ENCODE measurements around the gene CDC42SE2. TPM values are rescaled to one million over a fixed set of nuclear protein-coding genes. Genes with fewer than 3 reads are reported as not detected.
A peak's percentile ranks its signal among the peaks of the same experiment; 100 is the strongest.

CDC42SE2 gene
- total RNA-seq, 1 donor from 2014 or later = 73.2 TPM

DNA sequence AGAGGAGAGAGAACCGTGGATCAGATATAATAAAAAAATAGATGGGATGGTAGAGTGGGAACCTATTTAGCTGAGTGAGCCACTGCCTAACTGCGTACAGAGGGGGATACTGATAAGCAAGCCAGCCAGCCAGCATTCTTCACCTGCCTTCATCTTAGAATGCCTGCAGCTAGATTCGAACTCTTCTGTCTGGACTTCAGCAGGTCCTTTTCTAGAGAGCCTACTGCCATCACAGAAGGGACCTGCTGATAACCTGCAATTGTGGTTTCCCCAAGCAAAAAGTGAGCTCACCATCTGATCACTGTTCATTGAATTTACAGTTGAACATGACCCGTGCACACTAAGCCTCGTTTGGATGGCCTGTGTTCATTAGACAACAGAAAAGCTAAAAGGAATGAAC, 109.4 kb downstream of the CDC42SE2 start:
- peaks cover 1% of the 10 kb centered on the region for H3K36me3 ChIP-seq (ENCODE audit: control insufficient read depth, insufficient read depth, low read length)
- DNase-seq (ENCODE audit: low read depth) (no peak), FAIRE-seq (no peak)
- H3K4me3 ChIP-seq (ENCODE audit: low read depth, low read length) = no peak overlapping the region
- TF ChIP-seq, protein P1, sequence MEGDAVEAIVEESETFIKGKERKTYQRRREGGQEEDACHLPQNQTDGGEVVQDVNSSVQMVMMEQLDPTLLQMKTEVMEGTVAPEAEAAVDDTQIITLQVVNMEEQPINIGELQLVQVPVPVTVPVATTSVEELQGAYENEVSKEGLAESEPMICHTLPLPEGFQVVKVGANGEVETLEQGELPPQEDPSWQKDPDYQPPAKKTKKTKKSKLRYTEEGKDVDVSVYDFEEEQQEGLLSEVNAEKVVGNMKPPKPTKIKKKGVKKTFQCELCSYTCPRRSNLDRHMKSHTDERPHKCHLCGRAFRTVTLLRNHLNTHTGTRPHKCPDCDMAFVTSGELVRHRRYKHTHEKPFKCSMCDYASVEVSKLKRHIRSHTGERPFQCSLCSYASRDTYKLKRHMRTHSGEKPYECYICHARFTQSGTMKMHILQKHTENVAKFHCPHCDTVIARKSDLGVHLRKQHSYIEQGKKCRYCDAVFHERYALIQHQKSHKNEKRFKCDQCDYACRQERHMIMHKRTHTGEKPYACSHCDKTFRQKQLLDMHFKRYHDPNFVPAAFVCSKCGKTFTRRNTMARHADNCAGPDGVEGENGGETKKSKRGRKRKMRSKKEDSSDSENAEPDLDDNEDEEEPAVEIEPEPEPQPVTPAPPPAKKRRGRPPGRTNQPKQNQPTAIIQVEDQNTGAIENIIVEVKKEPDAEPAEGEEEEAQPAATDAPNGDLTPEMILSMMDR (IDR thresholded peaks at IDR 0.05; ENCODE audit: insufficient read depth, low read length, severe bottlenecking) = no peak
- no peaks in the 10 kb centered on the region for H3K27me3 ChIP-seq (ENCODE audit: control insufficient read depth, insufficient read depth, low read length)

DNA sequence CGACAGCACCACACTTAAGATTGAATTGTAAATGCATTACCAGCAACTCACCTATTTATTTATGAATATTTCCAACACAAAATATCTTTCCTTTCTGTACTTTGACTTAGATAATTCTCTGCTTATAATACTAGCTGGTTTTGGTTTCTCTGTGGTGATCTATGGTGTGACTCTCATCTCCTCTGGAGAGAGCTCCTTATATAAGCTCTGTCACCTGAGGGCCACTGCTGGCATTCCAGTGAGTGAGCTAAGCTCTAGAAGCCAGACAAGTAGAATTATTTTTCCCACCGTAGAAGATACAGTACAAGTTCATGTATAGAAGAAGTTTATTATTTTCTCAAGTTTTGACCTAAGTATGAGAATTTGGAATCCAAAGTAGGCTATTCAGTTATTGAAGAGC, 111.5 kb downstream of the CDC42SE2 start:
- H3K4me3 ChIP-seq (ENCODE audit: low read depth, low read length) = no peak overlapping the region
- no peak for FAIRE-seq
- no peaks in the 10 kb centered on the region for H3K27me3 ChIP-seq (ENCODE audit: control insufficient read depth, insufficient read depth, low read length)
- peaks cover 1% of the 10 kb centered on the region for H3K36me3 ChIP-seq (ENCODE audit: control insufficient read depth, insufficient read depth, low read length)
- TF ChIP-seq, protein P1 (IDR thresholded peaks at IDR 0.05; ENCODE audit: insufficient read depth, low read length, severe bottlenecking) = no peak
- no peak for DNase-seq (ENCODE audit: low read depth)

DNA sequence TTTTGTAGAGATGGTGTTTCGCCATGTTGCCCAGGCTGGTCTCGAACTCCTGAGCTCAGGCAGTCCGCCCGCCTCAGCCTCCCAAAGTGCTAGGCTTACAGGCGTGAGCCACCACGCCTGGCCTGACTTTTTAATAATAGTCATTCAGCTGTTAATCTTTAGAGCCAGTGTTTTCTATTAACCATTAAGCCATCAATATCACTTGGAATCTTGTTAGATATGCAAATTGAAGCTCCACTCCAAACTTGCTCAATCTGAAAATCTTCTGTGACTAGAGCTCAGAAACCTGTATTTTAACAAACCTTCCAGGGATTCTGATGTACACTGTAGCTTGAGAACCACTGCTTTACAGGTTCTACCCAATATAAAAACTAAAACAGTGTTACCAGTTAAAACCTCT, 113.5 kb downstream of the CDC42SE2 start:
- FAIRE-seq = no peak
- TF ChIP-seq, protein P1 (IDR thresholded peaks at IDR 0.05; ENCODE audit: insufficient read depth, low read length, severe bottlenecking) = no peak
- H3K36me3 ChIP-seq (ENCODE audit: control insufficient read depth, insufficient read depth, low read length) = peaks cover 1% of the 10 kb centered on the region
- no peak for DNase-seq (ENCODE audit: low read depth)
- H3K4me3 ChIP-seq (ENCODE audit: low read depth, low read length) = no peak overlapping the region
- H3K27me3 ChIP-seq (ENCODE audit: control insufficient read depth, insufficient read depth, low read length) = no peaks in the 10 kb centered on the region

GRCh38 chr5:131377785-131378325, 114.0 kb downstream of the CDC42SE2 start:
- no peak for FAIRE-seq
- DNase-seq (ENCODE audit: low read depth) = peak; percentile 19
- no peak overlapping the region for H3K4me3 ChIP-seq (ENCODE audit: low read depth, low read length)

DNA sequence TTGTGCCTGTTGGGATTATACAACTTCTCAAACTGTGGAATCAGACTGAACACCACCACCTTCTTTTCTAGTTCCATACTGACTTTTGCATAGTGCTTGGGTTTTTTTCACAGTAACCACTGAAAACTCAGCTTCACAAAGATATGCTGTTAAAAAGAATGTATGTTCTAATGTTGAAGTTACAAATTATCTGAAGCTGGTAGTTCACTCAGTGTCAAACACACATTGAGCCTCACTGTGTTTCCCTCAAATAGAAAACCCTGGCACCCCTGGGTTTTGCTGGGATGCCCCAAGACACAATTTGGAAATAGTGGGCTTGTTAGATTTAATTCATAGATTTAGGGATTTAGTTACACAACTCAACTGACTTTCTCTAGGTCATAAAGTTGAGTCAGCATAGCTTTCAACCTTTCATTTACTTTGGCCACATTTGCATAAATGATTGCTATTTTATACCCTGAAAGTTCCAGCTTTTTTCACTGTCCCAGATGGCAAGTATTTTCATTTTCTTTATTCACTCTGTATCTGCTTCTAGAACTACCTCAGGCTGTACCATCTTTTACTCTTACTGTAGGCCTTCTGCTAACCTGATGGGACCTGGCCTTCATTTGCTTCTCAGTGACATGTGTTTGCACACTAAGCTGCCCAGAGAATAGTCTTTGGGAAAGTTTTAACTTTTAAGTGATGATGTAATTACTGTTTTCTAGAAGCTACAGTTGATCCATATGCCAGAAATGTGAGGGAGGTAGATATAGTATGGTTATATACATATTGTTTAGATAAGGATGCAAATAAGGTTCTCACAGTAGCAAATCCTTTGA, 115.1 kb downstream of the CDC42SE2 start:
- TF ChIP-seq, protein P1 (IDR thresholded peaks at IDR 0.05; ENCODE audit: insufficient read depth, low read length, severe bottlenecking) = no peak
- Histone ChIP-seq H3K27me3 (ENCODE audit: control insufficient read depth, insufficient read depth, low read length) (no peaks in the 10 kb centered on the region), H3K36me3 (ENCODE audit: control insufficient read depth, insufficient read depth, low read length) (no peaks in the 10 kb centered on the region), H3K4me3 (ENCODE audit: low read depth, low read length) (no peak overlapping the region)
- FAIRE-seq = no peak
- DNase-seq (ENCODE audit: low read depth) = peak; percentile 30

More at GRCh38 chr5:131377785-131378325, 114.0 kb downstream of the CDC42SE2 start:
- Histone ChIP-seq H3K27me3 (ENCODE audit: control insufficient read depth, insufficient read depth, low read length) (no peaks in the 10 kb centered on the region), H3K36me3 (ENCODE audit: control insufficient read depth, insufficient read depth, low read length) (peaks cover 1% of the 10 kb centered on the region)
- TF ChIP-seq, protein P1 (IDR thresholded peaks at IDR 0.05; ENCODE audit: insufficient read depth, low read length, severe bottlenecking) = no peak
